Tibial nerve (tissue), 4 donors: Measurements from ENCODE around the gene PLEKHO2. TPM values are rescaled to one million over a fixed set of nuclear protein-coding genes. Genes with fewer than 3 reads are reported as not detected.

Source experiments
- DNase-seq, 2 donors: peaks; one replicate each; pipeline ENCODE4 v3.0.0-alpha.2; 2019; ENCODE audit warnings: low spot score in 2 of 2
- H3K27ac ChIP-seq, 4 donors: fragments of 200-600 bp; sonication (generic) in 3 of 4; one replicate each; pipeline ENCODE4 v1.5.1; 2017 to 2019; ENCODE audit warnings: mild to moderate bottlenecking in 1 of 4
- H3K27me3 ChIP-seq, 2 donors: fragments of 200-600 bp; sonication (generic) in 1 of 2; one replicate each; pipeline versions ENCODE4 v1.5.1 to v1.6.0; 2017 to 2019
- H3K36me3 ChIP-seq, 3 donors: fragments of 200-600 bp; sonication (generic); one replicate each; pipeline ENCODE4 v1.5.1; 2018 to 2019
- H3K4me1 ChIP-seq, 4 donors: fragments of 200-600 bp; sonication (generic) in 3 of 4; one replicate each; pipeline ENCODE4 v1.5.1; 2017 to 2019
- H3K4me3 ChIP-seq, 4 donors: fragments of 200-600 bp; sonication (generic) in 3 of 4; one replicate each; pipeline ENCODE4 v1.5.1; 2017 to 2019; ENCODE audit warnings: mild to moderate bottlenecking in 1 of 4, moderate library complexity in 1 of 4
- H3K9me3 ChIP-seq, 4 donors: fragments of 200-600 bp; sonication (generic) in 3 of 4; one replicate each; pipeline ENCODE4 v1.5.1; 2017 to 2019
- CTCF ChIP-seq, 5 experiments: fragments of 200-600 bp in 3 of 5; fragments of 450-650 bp in 2 of 5; sonication (generic) in 3 of 5; IDR thresholded peaks; one replicate each; pipeline ENCODE4 v1.5.1; 2016 to 2019; ENCODE audit warnings: antibody characterized with exemption in 5 of 5, mild to moderate bottlenecking in 3 of 5, moderate library complexity in 2 of 5
- EP300 ChIP-seq, 2 donors: sonication (generic); formaldehyde crosslinking; IDR thresholded peaks; one replicate each; pipeline ENCODE4 v1.6.1; 2017; ENCODE audit warnings: antibody characterized with exemption in 2 of 2, mild to moderate bottlenecking in 1 of 2
- POLR2A ChIP-seq, 2 donors: fragments of 450-650 bp; IDR thresholded peaks; one replicate each; pipeline ENCODE4 v1.6.1; 2017; ENCODE audit warnings: antibody characterized with exemption in 2 of 2, mild to moderate bottlenecking in 2 of 2, moderate library complexity in 2 of 2
- WGBS, 2 donors: methylation state at CpG; one replicate each; pipeline ENCODE4 v1.1.5; 2018; 5-methylcytosine and 5-hydroxymethylcytosine counted together
- total RNA-seq, 4 donors: library from RNA; depleted of rRNA; stranded (reverse); fragments of >200 nt; gene quantifications; one replicate each; pipeline ENCODE4 v1.1.0, GENCODE V29; 2016

PLEKHO2 gene
- total RNA-seq, 4 donors from 2014 or later, result 40.8 to 69.9 (median 60.2) TPM

GRCh38 chr15:64862408-64862807, 20.7 kb downstream of the PLEKHO2 start:
- peaks cover 0 to 92% (median 57%) of the 10 kb centered on the region in 4 donors for H3K4me1 ChIP-seq
- H3K4me3 ChIP-seq, result no peak overlapping the region
- peaks cover 0 to 70% (median 11%) of the 10 kb centered on the region in 3 donors for H3K36me3 ChIP-seq
- no peaks in the 10 kb centered on the region for H3K27me3 ChIP-seq
- H3K9me3 ChIP-seq, result no peaks in the 10 kb centered on the region
- TF ChIP-seq POLR2A (IDR thresholded peaks at IDR 0.05) (no peak), EP300 (IDR thresholded peaks at IDR 0.05) (no peak), CTCF (IDR thresholded peaks at IDR 0.05) (no peak)
- 90 to 100% methylated on average over 1 of the region's 1 CpG for WGBS, 2 donors
- peak overlapping the region in 1 of 4 donors; percentile 46 for H3K27ac ChIP-seq
- DNase-seq, result no peak

- peaks cover 0 to 80% (median 41%) of the 10 kb centered on the region in 4 donors for H3K4me1 ChIP-seq
- TF ChIP-seq POLR2A (IDR thresholded peaks at IDR 0.05) (no peak), CTCF (IDR thresholded peaks at IDR 0.05) (no peak), EP300 (IDR thresholded peaks at IDR 0.05) (no peak)
- H3K27me3 ChIP-seq, result no peaks in the 10 kb centered on the region
- DNase-seq, result no peak
- H3K9me3 ChIP-seq, result no peaks in the 10 kb centered on the region
- WGBS, 2 donors, result 67 to 88% methylated on average over 1 of the region's 1 CpG
- H3K27ac ChIP-seq, result peak overlapping the region in 2 of 4 donors; percentile 64 to 75
- peaks cover 0 to 79% (median 11%) of the 10 kb centered on the region in 3 donors for H3K36me3 ChIP-seq
- no peak overlapping the region for H3K4me3 ChIP-seq
Observed at GRCh38 chr15:64864068-64864467, 22.4 kb downstream of the PLEKHO2 start.

- Histone ChIP-seq H3K36me3 (peaks cover 0 to 87% (median 6%) of the 10 kb centered on the region in 3 donors), H3K4me3 (no peak overlapping the region), H3K4me1 (peaks cover 0 to 67% (median 30%) of the 10 kb centered on the region in 4 donors), H3K9me3 (no peaks in the 10 kb centered on the region), H3K27ac (peak overlapping the region in 3 of 4 donors; percentile 20 to 84 (median 64)), H3K27me3 (no peaks in the 10 kb centered on the region)
- no peak for TF ChIP-seq CTCF (IDR thresholded peaks at IDR 0.05)
- no peak for TF ChIP-seq EP300 (IDR thresholded peaks at IDR 0.05)
- no peak for TF ChIP-seq POLR2A (IDR thresholded peaks at IDR 0.05)
- no peak for DNase-seq
- WGBS, 2 donors, result 75 to 88% methylated on average over 11 to 12 of the region's 12 CpGs
Observed at GRCh38 chr15:64865126-64865997, 23.6 kb downstream of the PLEKHO2 start.

- Histone ChIP-seq H3K36me3 (peaks cover 0 to 85% (median 4%) of the 10 kb centered on the region in 3 donors), H3K27ac (peak overlapping the region in 3 of 4 donors; percentile 20 to 84 (median 64)), H3K4me1 (peaks cover 0 to 60% (median 26%) of the 10 kb centered on the region in 4 donors), H3K9me3 (no peaks in the 10 kb centered on the region), H3K4me3 (no peak overlapping the region), H3K27me3 (no peaks in the 10 kb centered on the region)
- 37 to 47% methylated on average over 5 to 6 of the region's 6 CpGs for WGBS, 2 donors
- no peak for DNase-seq
- no peak for TF ChIP-seq EP300 (IDR thresholded peaks at IDR 0.05)
- TF ChIP-seq POLR2A (IDR thresholded peaks at IDR 0.05), result no peak
- no peak for TF ChIP-seq CTCF (IDR thresholded peaks at IDR 0.05)
Observed at GRCh38 chr15:64865998-64866520, 24.3 kb downstream of the PLEKHO2 start.

GRCh38 chr15:64869501-64869900, 27.8 kb downstream of the PLEKHO2 start:
- Histone ChIP-seq H3K27me3 (no peaks in the 10 kb centered on the region), H3K9me3 (no peaks in the 10 kb centered on the region), H3K4me3 (no peak overlapping the region), H3K4me1 (peaks cover 0 to 45% (median 38%) of the 10 kb centered on the region in 4 donors), H3K36me3 (peaks cover 0 to 53% (median 4%) of the 10 kb centered on the region in 3 donors), H3K27ac (peak overlapping the region in 1 of 4 donors; percentile 34)
- TF ChIP-seq CTCF (IDR thresholded peaks at IDR 0.05) (no peak), EP300 (IDR thresholded peaks at IDR 0.05) (no peak), POLR2A (IDR thresholded peaks at IDR 0.05) (no peak)
- DNase-seq, result no peak
